Liver (tissue), 2 donors: ENCODE results near the gene AHNAK2.

ENCODE experiments used
- FOXA1 ChIP-seq: IDR thresholded peaks from 2 replicates; pipeline ENCODE4 v1.6.1; 2016; ENCODE audit warnings: antibody characterized with exemption
- YY1 ChIP-seq: IDR thresholded peaks from 2 replicates; pipeline ENCODE4 v1.6.1; 2016; ENCODE audit warnings: antibody characterized with exemption, mild to moderate bottlenecking
- TF ChIP-seq, protein P1 (sequence below): IDR thresholded peaks from 2 replicates; pipeline ENCODE4 v1.6.1; 2016; ENCODE audit warnings: antibody characterized with exemption, mild to moderate bottlenecking
- TF ChIP-seq, protein P2 (sequence below): fragments of 150-350 bp; IDR thresholded peaks from 2 replicates; pipeline ENCODE4 v1.5.1; 2017; ENCODE audit warnings: improper control_type of control experiment, low read depth, low read length; ENCODE audit not compliant: missing input control
- donor health status: healthy.

DNA sequence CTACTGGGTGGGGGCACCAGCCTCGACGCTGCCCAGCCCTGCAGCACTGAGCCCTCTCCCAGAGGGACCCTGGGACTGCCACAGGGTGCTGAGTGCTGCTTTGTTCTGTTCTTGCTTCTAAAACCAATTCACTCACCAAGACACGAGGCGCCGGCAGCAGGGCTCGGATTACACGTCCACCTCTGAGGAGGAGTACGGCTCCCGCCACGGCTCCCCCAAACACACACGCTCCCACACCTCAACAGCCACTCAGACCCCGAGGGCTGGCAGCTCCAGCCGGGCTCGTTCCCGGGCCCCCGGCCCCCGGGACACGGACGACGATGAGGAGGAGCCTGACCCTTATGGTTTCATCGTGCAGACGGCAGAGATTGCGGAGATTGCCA is 88.8 kb downstream of the AHNAK2 start:
- TF ChIP-seq FOXA1 = no peak
- no peak for TF ChIP-seq YY1
- TF ChIP-seq, protein P1, sequence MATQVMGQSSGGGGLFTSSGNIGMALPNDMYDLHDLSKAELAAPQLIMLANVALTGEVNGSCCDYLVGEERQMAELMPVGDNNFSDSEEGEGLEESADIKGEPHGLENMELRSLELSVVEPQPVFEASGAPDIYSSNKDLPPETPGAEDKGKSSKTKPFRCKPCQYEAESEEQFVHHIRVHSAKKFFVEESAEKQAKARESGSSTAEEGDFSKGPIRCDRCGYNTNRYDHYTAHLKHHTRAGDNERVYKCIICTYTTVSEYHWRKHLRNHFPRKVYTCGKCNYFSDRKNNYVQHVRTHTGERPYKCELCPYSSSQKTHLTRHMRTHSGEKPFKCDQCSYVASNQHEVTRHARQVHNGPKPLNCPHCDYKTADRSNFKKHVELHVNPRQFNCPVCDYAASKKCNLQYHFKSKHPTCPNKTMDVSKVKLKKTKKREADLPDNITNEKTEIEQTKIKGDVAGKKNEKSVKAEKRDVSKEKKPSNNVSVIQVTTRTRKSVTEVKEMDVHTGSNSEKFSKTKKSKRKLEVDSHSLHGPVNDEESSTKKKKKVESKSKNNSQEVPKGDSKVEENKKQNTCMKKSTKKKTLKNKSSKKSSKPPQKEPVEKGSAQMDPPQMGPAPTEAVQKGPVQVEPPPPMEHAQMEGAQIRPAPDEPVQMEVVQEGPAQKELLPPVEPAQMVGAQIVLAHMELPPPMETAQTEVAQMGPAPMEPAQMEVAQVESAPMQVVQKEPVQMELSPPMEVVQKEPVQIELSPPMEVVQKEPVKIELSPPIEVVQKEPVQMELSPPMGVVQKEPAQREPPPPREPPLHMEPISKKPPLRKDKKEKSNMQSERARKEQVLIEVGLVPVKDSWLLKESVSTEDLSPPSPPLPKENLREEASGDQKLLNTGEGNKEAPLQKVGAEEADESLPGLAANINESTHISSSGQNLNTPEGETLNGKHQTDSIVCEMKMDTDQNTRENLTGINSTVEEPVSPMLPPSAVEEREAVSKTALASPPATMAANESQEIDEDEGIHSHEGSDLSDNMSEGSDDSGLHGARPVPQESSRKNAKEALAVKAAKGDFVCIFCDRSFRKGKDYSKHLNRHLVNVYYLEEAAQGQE = no peak
- TF ChIP-seq, protein P2, sequence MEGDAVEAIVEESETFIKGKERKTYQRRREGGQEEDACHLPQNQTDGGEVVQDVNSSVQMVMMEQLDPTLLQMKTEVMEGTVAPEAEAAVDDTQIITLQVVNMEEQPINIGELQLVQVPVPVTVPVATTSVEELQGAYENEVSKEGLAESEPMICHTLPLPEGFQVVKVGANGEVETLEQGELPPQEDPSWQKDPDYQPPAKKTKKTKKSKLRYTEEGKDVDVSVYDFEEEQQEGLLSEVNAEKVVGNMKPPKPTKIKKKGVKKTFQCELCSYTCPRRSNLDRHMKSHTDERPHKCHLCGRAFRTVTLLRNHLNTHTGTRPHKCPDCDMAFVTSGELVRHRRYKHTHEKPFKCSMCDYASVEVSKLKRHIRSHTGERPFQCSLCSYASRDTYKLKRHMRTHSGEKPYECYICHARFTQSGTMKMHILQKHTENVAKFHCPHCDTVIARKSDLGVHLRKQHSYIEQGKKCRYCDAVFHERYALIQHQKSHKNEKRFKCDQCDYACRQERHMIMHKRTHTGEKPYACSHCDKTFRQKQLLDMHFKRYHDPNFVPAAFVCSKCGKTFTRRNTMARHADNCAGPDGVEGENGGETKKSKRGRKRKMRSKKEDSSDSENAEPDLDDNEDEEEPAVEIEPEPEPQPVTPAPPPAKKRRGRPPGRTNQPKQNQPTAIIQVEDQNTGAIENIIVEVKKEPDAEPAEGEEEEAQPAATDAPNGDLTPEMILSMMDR = no peak
